Rectal smooth muscle tissue (tissue), 1 donor: ENCODE data around the gene MARK1.

ENCODE experiments used
- H3K27ac ChIP-seq: one replicate; pipeline ENCODE4 v1.7.0; 2013; ENCODE audit warnings: low read depth, low read length, inconsistent platforms
- H3K27me3 ChIP-seq: one replicate; pipeline ENCODE4 v1.7.0; 2013; ENCODE audit warnings: low read length; ENCODE audit not compliant: control insufficient read depth, insufficient read depth
- H3K36me3 ChIP-seq: one replicate; pipeline ENCODE4 v1.7.0; 2013; ENCODE audit warnings: low read length; ENCODE audit not compliant: control insufficient read depth, insufficient read depth
- H3K4me1 ChIP-seq: one replicate; pipeline ENCODE4 v1.7.0; 2013; ENCODE audit warnings: low read length; ENCODE audit not compliant: control insufficient read depth, insufficient read depth
- H3K4me3 ChIP-seq: one replicate; pipeline ENCODE4 v1.7.0; 2013; ENCODE audit warnings: low read length
- H3K9ac ChIP-seq: one replicate; pipeline ENCODE4 v1.7.0; 2013; ENCODE audit warnings: low read length

MARK1 gene

GRCh38 chr1:220698607-220699016 is 170.7 kb downstream of the MARK1 start:
- Histone ChIP-seq H3K27me3 (no peaks in the 10 kb centered on the region), H3K4me3 (no peak overlapping the region), H3K27ac (no peak overlapping the region), H3K36me3 (no peaks in the 10 kb centered on the region), H3K4me1 (peaks cover 6% of the 10 kb centered on the region), H3K9ac (no peak overlapping the region)

GRCh38 chr1:220699044-220699443 is 171.1 kb downstream of the MARK1 start:
- Histone ChIP-seq H3K27ac (no peak overlapping the region), H3K36me3 (no peaks in the 10 kb centered on the region), H3K4me1 (peaks cover 6% of the 10 kb centered on the region), H3K27me3 (no peaks in the 10 kb centered on the region), H3K4me3 (no peak overlapping the region), H3K9ac (no peak overlapping the region)

GRCh38 chr1:220700556-220701179 is 172.7 kb downstream of the MARK1 start:
- Histone ChIP-seq H3K36me3 (no peaks in the 10 kb centered on the region), H3K9ac (no peak overlapping the region), H3K4me1 (peaks cover 6% of the 10 kb centered on the region), H3K4me3 (no peak overlapping the region), H3K27me3 (no peaks in the 10 kb centered on the region), H3K27ac (no peak overlapping the region)

- Histone ChIP-seq H3K4me1 (peaks cover 6% of the 10 kb centered on the region), H3K27me3 (no peaks in the 10 kb centered on the region), H3K9ac (no peak overlapping the region), H3K36me3 (no peaks in the 10 kb centered on the region), H3K27ac (no peak overlapping the region), H3K4me3 (no peak overlapping the region)
These were observed 174.0 kb downstream of the MARK1 start for GRCh38 chr1:220701974-220702373.

GRCh38 chr1:220702733-220703270 is 174.9 kb downstream of the MARK1 start:
- Histone ChIP-seq H3K9ac (no peak overlapping the region), H3K4me3 (no peak overlapping the region), H3K36me3 (no peaks in the 10 kb centered on the region), H3K4me1 (peaks cover 6% of the 10 kb centered on the region), H3K27me3 (no peaks in the 10 kb centered on the region), H3K27ac (no peak overlapping the region)

- H3K4me3 ChIP-seq = no peak overlapping the region
- H3K36me3 ChIP-seq = no peaks in the 10 kb centered on the region
- H3K27ac ChIP-seq = no peak overlapping the region
- no peak overlapping the region for H3K9ac ChIP-seq
- peaks cover 6% of the 10 kb centered on the region for H3K4me1 ChIP-seq
- no peaks in the 10 kb centered on the region for H3K27me3 ChIP-seq
These were observed 175.4 kb downstream of the MARK1 start for GRCh38 chr1:220703305-220703704.

- no peak overlapping the region for H3K4me3 ChIP-seq
- no peaks in the 10 kb centered on the region for H3K27me3 ChIP-seq
- peaks cover 4% of the 10 kb centered on the region for H3K4me1 ChIP-seq
- no peak overlapping the region for H3K9ac ChIP-seq
- no peak overlapping the region for H3K27ac ChIP-seq
- H3K36me3 ChIP-seq = no peaks in the 10 kb centered on the region
These were observed 177.8 kb downstream of the MARK1 start for GRCh38 chr1:220705782-220706181.

GRCh38 chr1:220706480-220706879 is 178.5 kb downstream of the MARK1 start:
- no peak overlapping the region for H3K27ac ChIP-seq
- no peaks in the 10 kb centered on the region for H3K36me3 ChIP-seq
- H3K9ac ChIP-seq = no peak overlapping the region
- H3K4me1 ChIP-seq = no peaks in the 10 kb centered on the region
- H3K4me3 ChIP-seq = no peak overlapping the region
- no peaks in the 10 kb centered on the region for H3K27me3 ChIP-seq

GRCh38 chr1:220707160-220707559 is 179.2 kb downstream of the MARK1 start:
- Histone ChIP-seq H3K9ac (no peak overlapping the region), H3K36me3 (no peaks in the 10 kb centered on the region), H3K4me1 (no peaks in the 10 kb centered on the region), H3K4me3 (no peak overlapping the region), H3K27me3 (no peaks in the 10 kb centered on the region), H3K27ac (no peak overlapping the region)

- no peak overlapping the region for H3K9ac ChIP-seq
- H3K36me3 ChIP-seq = no peaks in the 10 kb centered on the region
- no peaks in the 10 kb centered on the region for H3K27me3 ChIP-seq
- H3K4me3 ChIP-seq = no peak overlapping the region
- no peak overlapping the region for H3K27ac ChIP-seq
- no peaks in the 10 kb centered on the region for H3K4me1 ChIP-seq
These were observed 180.3 kb downstream of the MARK1 start for GRCh38 chr1:220708244-220708643.

GRCh38 chr1:220708936-220709801 is 181.2 kb downstream of the MARK1 start:
- Histone ChIP-seq H3K27ac (no peak overlapping the region), H3K27me3 (no peaks in the 10 kb centered on the region), H3K36me3 (no peaks in the 10 kb centered on the region), H3K4me1 (no peaks in the 10 kb centered on the region), H3K9ac (no peak overlapping the region), H3K4me3 (no peak overlapping the region)

- no peaks in the 10 kb centered on the region for H3K27me3 ChIP-seq
- no peaks in the 10 kb centered on the region for H3K36me3 ChIP-seq
- no peak overlapping the region for H3K27ac ChIP-seq
- no peak overlapping the region for H3K9ac ChIP-seq
- H3K4me1 ChIP-seq = no peaks in the 10 kb centered on the region
- H3K4me3 ChIP-seq = no peak overlapping the region
These were observed 182.4 kb downstream of the MARK1 start for GRCh38 chr1:220710333-220710732.
